Small intestine (tissue), 7 donors: ENCODE measurements around the gene KCNMB1. TPM values are rescaled to one million over a fixed set of nuclear protein-coding genes. Genes with fewer than 3 reads are reported as not detected.

Experiments
- DNase-seq, 2 donors: peaks; one replicate each; pipeline versions ENCODE4 v3.0.0 to v3.0.0-alpha.2; 2013
- FAIRE-seq: peaks from 2 replicates; lab custom pipeline; 2012; peaks lifted over from hg19 to GRCh38; lab: Jason Lieb, UNC
- H3K27ac ChIP-seq, 3 donors: one replicate each; pipeline ENCODE4 v1.5.1; 2013; ENCODE audit warnings: low read length in 2 of 3, mild to moderate bottlenecking in 2 of 3, control low read depth in 1 of 3, inconsistent platforms in 1 of 3, low read depth in 1 of 3, moderate library complexity in 1 of 3
- H3K27me3 ChIP-seq, 3 donors: one replicate each; pipeline ENCODE4 v1.6.1; 2013; ENCODE audit warnings: low read length in 3 of 3, inconsistent platforms in 1 of 3; ENCODE audit not compliant: control insufficient read depth in 3 of 3, insufficient read depth in 3 of 3
- H3K36me3 ChIP-seq, 3 donors: one replicate each; pipeline ENCODE4 v1.6.1; 2013; ENCODE audit warnings: low read length in 3 of 3, inconsistent platforms in 1 of 3, low read depth in 1 of 3, mild to moderate bottlenecking in 1 of 3, moderate library complexity in 1 of 3; ENCODE audit not compliant: control insufficient read depth in 3 of 3, insufficient read depth in 2 of 3
- H3K4me1 ChIP-seq, 3 donors: one replicate each; pipeline ENCODE4 v1.6.1; 2013; ENCODE audit warnings: low read length in 2 of 3, inconsistent platforms in 1 of 3, low read depth in 1 of 3, mild to moderate bottlenecking in 1 of 3, moderate library complexity in 1 of 3; ENCODE audit not compliant: control insufficient read depth in 3 of 3, insufficient read depth in 2 of 3
- H3K4me3 ChIP-seq, 3 donors: one replicate each; pipeline ENCODE4 v1.5.1; 2013; ENCODE audit warnings: low read length in 3 of 3, control low read depth in 1 of 3, inconsistent platforms in 1 of 3, low read depth in 1 of 3, mild to moderate bottlenecking in 1 of 3, moderate library complexity in 1 of 3
- H3K9me3 ChIP-seq, 2 donors: one replicate each; pipeline ENCODE4 v1.6.1; 2013; ENCODE audit warnings: low read depth in 1 of 2, low read length in 1 of 2; ENCODE audit not compliant: control insufficient read depth in 2 of 2, insufficient read depth in 1 of 2
- WGBS, 3 donors: extraction: QIAGEN DNeasy Blood & Tissue Kit; methylation state at CpG; one replicate each; pipeline ENCODE4 v1.1.7; 2013; 5-methylcytosine and 5-hydroxymethylcytosine counted together
- polyA plus RNA-seq, 4 donors: library from polyadenylated mRNA; stranded (reverse) in 3 of 4; unstranded in 1 of 4; fragments of 200-250 nt in 3 of 4; fragments of 120-200 nt in 1 of 4; gene quantifications; one replicate each; pipeline versions ENCODE4 v1.2.1 to v1.2.3, GENCODE V29; 2013
- donor health status: healthy with polysubstance abuse.
- donor health status: control.
- donor health status: control.
- donor health status: Bipolar disorder and iron deficiency.
- donor health status: healthy.

KCNMB1 gene
- polyA plus RNA-seq, 4 donors = 0.22 to 3.6 (median 0.63) TPM

- Histone ChIP-seq H3K9me3 (no peaks in the 10 kb centered on the region), H3K4me1 (peaks cover 0 to 9% (median 0%) of the 10 kb centered on the region in 3 donors), H3K4me3 (no peak overlapping the region), H3K27me3 (peaks cover 0 to 4% (median 0%) of the 10 kb centered on the region in 3 donors), H3K36me3 (no peaks in the 10 kb centered on the region), H3K27ac (peak overlapping the region in 1 of 3 donors; percentile 15)
- FAIRE-seq (no peak), DNase-seq (peak; percentile 8 to 16)
- 55 to 58% (median 58%) methylated on average over 8 of the region's 8 CpGs for WGBS, 3 donors
Observed at GRCh38 chr5:170357955-170358444, 31.2 kb downstream of the KCNMB1 start.

- no peak overlapping the region for H3K4me3 ChIP-seq
- 21 to 49% (median 23%) methylated on average over 7 to 8 of the region's 8 CpGs for WGBS, 3 donors
- H3K4me1 ChIP-seq = peaks cover 0 to 9% (median 0%) of the 10 kb centered on the region in 3 donors
- peaks cover 0 to 8% (median 0%) of the 10 kb centered on the region in 3 donors for H3K27me3 ChIP-seq
- H3K9me3 ChIP-seq = no peaks in the 10 kb centered on the region
- H3K27ac ChIP-seq = no peak overlapping the region
- DNase-seq (no peak), FAIRE-seq (no peak)
- H3K36me3 ChIP-seq = no peaks in the 10 kb centered on the region
Observed at GRCh38 chr5:170355601-170356098, 33.5 kb downstream of the KCNMB1 start.

- WGBS, 3 donors = 76 to 83% (median 79%) methylated on average over 9 of the region's 9 CpGs
- no peak for FAIRE-seq
- no peaks in the 10 kb centered on the region for H3K36me3 ChIP-seq
Observed at GRCh38 chr5:170353961-170354360, 35.2 kb downstream of the KCNMB1 start.

GRCh38 chr5:170353011-170353761 is 36.0 kb downstream of the KCNMB1 start:
- no peak overlapping the region for H3K27ac ChIP-seq
- WGBS, 3 donors = 33 to 53% (median 49%) methylated on average over 18 of the region's 18 CpGs
- H3K36me3 ChIP-seq = no peaks in the 10 kb centered on the region
- H3K27me3 ChIP-seq = peaks cover 0 to 8% (median 0%) of the 10 kb centered on the region in 3 donors
- H3K9me3 ChIP-seq = no peaks in the 10 kb centered on the region
- no peak for FAIRE-seq
- no peak overlapping the region for H3K4me3 ChIP-seq
- peaks cover 0 to 9% (median 0%) of the 10 kb centered on the region in 3 donors for H3K4me1 ChIP-seq
- no peak for DNase-seq

More at GRCh38 chr5:170353961-170354360, 35.2 kb downstream of the KCNMB1 start:
- Histone ChIP-seq H3K4me1 (peaks cover 0 to 9% (median 0%) of the 10 kb centered on the region in 3 donors), H3K4me3 (no peak overlapping the region), H3K9me3 (no peaks in the 10 kb centered on the region), H3K27me3 (peaks cover 0 to 8% (median 0%) of the 10 kb centered on the region in 3 donors), H3K27ac (no peak overlapping the region)
- DNase-seq = no peak

- Histone ChIP-seq H3K9me3 (no peaks in the 10 kb centered on the region), H3K4me3 (no peak overlapping the region), H3K27ac (no peak overlapping the region), H3K4me1 (no peaks in the 10 kb centered on the region), H3K36me3 (no peaks in the 10 kb centered on the region), H3K27me3 (peaks cover 0 to 4% (median 0%) of the 10 kb centered on the region in 3 donors)
- 52 to 74% (median 68%) methylated on average over 11 of the region's 11 CpGs for WGBS, 3 donors
- DNase-seq = no peak
- no peak for FAIRE-seq
Observed at GRCh38 chr5:170348137-170348633, 41.0 kb downstream of the KCNMB1 start.

GRCh38 chr5:170347022-170347567 is 42.1 kb downstream of the KCNMB1 start:
- FAIRE-seq = no peak
- WGBS, 3 donors = 79 to 89% (median 82%) methylated on average over 9 of the region's 9 CpGs
- Histone ChIP-seq H3K27ac (no peak overlapping the region), H3K27me3 (peaks cover 0 to 2% (median 0%) of the 10 kb centered on the region in 3 donors), H3K4me3 (no peak overlapping the region), H3K4me1 (no peaks in the 10 kb centered on the region), H3K36me3 (no peaks in the 10 kb centered on the region), H3K9me3 (no peaks in the 10 kb centered on the region)
- DNase-seq = no peak

GRCh38 chr5:170345971-170346370 is 43.2 kb downstream of the KCNMB1 start:
- Histone ChIP-seq H3K4me3 (no peak overlapping the region), H3K4me1 (no peaks in the 10 kb centered on the region), H3K36me3 (no peaks in the 10 kb centered on the region), H3K27ac (no peak overlapping the region), H3K9me3 (peaks cover 0 to 2% of the 10 kb centered on the region in 2 donors), H3K27me3 (no peaks in the 10 kb centered on the region)
- DNase-seq (no peak), FAIRE-seq (no peak)
- WGBS, 3 donors = 64 to 90% (median 87%) methylated on average over 1 of the region's 1 CpG

GRCh38 chr5:170343177-170343576 is 46.0 kb downstream of the KCNMB1 start:
- FAIRE-seq (no peak), DNase-seq (no peak)
- Histone ChIP-seq H3K9me3 (peaks cover 0 to 2% of the 10 kb centered on the region in 2 donors), H3K4me3 (no peak overlapping the region), H3K27me3 (no peaks in the 10 kb centered on the region), H3K36me3 (no peaks in the 10 kb centered on the region), H3K27ac (no peak overlapping the region), H3K4me1 (no peaks in the 10 kb centered on the region)
- 81 to 90% (median 87%) methylated on average over 3 of the region's 3 CpGs for WGBS, 3 donors
